ENCODE data around the gene IDH3B. TPM values are rescaled to one million over a fixed set of nuclear protein-coding genes. Genes with fewer than 3 reads are reported as not detected.
A peak's percentile ranks its signal among the peaks of the same experiment; 100 is the strongest.

IDH3B gene
- total and polyA plus RNA-seq, 8 donors, result 27.3 to 83.3 (median 34.8) TPM

DNA sequence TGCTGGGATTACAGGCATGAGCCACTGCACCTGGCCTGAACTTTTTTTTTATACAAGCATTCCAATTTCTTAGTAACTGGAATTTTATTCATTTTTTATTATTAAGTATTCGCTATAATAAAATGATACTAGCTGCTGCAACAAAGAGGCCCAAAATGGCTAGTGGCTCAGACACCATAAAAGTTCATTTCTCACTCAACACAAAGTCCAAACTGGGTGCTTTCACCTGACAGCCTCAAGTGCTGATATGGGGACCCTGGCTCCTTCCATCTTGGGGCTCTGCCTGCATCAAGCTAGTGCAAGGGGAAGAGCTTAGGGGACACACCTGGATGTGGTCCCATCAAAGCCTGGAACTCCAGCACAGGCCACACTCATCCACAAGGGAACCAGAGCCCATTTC is 23.8 kb downstream of the IDH3B start:
- Histone ChIP-seq H3K9me3 (no peaks in the 10 kb centered on the region), H3K27me3 (no peaks in the 10 kb centered on the region), H3K27ac (no peak overlapping the region), H3K4me1 (no peaks in the 10 kb centered on the region), H3K36me3 (no peaks in the 10 kb centered on the region), H3K4me3 (no peak overlapping the region)
- WGBS, 2 donors, result 43 to 59% methylated on average over 1 of the region's 1 CpG
- FAIRE-seq (no peak), ATAC-seq (no peak), DNase-seq (no peak)
- intact Hi-C loops (cut with DNase I), result loop anchor here in 1 of 3 donors (10.0 kb wide), 1 partner anchor 115 kb away; no protein-coding TSS in a partner anchor
- TF ChIP-seq, protein P1, sequence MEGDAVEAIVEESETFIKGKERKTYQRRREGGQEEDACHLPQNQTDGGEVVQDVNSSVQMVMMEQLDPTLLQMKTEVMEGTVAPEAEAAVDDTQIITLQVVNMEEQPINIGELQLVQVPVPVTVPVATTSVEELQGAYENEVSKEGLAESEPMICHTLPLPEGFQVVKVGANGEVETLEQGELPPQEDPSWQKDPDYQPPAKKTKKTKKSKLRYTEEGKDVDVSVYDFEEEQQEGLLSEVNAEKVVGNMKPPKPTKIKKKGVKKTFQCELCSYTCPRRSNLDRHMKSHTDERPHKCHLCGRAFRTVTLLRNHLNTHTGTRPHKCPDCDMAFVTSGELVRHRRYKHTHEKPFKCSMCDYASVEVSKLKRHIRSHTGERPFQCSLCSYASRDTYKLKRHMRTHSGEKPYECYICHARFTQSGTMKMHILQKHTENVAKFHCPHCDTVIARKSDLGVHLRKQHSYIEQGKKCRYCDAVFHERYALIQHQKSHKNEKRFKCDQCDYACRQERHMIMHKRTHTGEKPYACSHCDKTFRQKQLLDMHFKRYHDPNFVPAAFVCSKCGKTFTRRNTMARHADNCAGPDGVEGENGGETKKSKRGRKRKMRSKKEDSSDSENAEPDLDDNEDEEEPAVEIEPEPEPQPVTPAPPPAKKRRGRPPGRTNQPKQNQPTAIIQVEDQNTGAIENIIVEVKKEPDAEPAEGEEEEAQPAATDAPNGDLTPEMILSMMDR (IDR thresholded peaks at IDR 0.05), result no peak

DNA sequence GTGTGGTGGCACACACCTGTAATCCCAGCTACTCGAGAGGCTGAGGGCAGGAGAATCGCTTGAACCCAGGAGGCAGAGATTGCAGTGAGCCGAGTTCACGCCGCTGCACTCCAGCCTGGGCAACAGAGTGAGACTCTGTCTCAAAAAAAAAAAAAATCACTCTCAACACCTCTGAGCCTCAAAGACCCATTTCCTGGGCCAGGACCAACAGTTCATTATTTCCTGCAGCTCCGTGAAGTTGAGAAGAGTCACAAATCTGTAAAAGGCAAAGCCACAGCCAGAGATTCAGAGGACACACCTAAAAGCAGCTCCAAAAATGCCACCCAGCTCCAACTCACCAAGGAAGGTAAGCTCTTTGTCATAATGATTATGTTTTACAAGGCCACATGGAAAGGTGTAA is 26.8 kb downstream of the IDH3B start:
- Histone ChIP-seq H3K9me3 (no peaks in the 10 kb centered on the region), H3K36me3 (no peaks in the 10 kb centered on the region), H3K27me3 (no peaks in the 10 kb centered on the region), H3K27ac (no peak overlapping the region), H3K4me1 (peaks cover 0 to 2% (median 0%) of the 10 kb centered on the region in 3 donors), H3K4me3 (no peak overlapping the region)
- WGBS, 2 donors, result 81% methylated on average over 6 of the region's 6 CpGs
- intact Hi-C loops (cut with DNase I), result no loop called here
- ATAC-seq (no peak), FAIRE-seq (no peak), DNase-seq (no peak)
- TF ChIP-seq, protein P1 (IDR thresholded peaks at IDR 0.05), result no peak

DNA sequence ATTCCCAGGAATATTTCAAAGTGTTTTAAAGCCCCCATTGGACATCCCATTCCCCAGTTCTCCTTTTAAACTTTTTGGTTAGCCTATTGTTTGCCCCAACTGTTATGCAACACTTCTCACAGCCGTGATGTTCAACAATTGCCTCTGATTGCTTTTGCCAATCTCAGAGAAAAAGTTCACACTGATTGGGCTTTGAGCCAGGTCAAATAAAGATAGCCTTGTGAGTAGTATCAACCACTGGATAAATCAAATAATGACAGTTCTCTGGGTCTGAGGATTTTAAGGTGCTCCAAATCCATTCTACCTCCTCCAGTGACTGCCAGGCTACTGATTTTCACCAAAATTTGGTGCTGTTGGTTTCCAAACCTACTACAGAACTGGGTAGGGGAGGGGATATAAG is 30.6 kb downstream of the IDH3B start:
- no peak overlapping the region for H3K27ac ChIP-seq
- WGBS, 2 donors, result 2 to 9% methylated on average over 1 of the region's 1 CpG
- ATAC-seq (peak; percentile 55 to 84 (median 67)), DNase-seq (peak in 1 of 6 donors; percentile 16), FAIRE-seq (no peak)
- H3K4me3 ChIP-seq, result no peak overlapping the region
- TF ChIP-seq, protein P1 (IDR thresholded peaks at IDR 0.05), result no peak
- H3K4me1 ChIP-seq, result peaks cover 0 to 2% (median 0%) of the 10 kb centered on the region in 3 donors
- H3K9me3 ChIP-seq, result no peaks in the 10 kb centered on the region
- no peaks in the 10 kb centered on the region for H3K27me3 ChIP-seq
- H3K36me3 ChIP-seq, result no peaks in the 10 kb centered on the region
- intact Hi-C loops (cut with DNase I), result no loop called here

DNA sequence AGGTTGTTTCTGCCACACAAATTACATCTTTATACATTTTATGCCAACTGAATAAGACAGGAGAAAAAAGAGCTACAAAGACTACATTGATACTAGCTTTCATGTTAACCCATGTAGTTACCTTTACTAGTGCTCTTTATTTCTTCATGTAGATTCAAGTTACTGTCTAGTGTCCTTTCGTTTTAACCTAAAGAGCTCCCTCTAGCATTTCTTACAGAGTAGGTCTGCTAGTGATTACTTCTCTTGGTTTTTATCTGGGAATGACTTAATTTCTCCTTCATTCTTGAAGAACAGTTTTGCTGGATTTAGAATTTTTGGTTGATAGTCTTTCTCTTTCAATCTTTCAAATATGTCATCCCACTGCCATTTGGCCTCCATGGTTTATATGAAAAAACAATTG is 32.8 kb downstream of the IDH3B start:
- no peak for FAIRE-seq
- Histone ChIP-seq H3K4me1 (peaks cover 0 to 2% (median 0%) of the 10 kb centered on the region in 3 donors), H3K9me3 (no peaks in the 10 kb centered on the region), H3K27me3 (no peaks in the 10 kb centered on the region), H3K27ac (no peak overlapping the region), H3K36me3 (no peaks in the 10 kb centered on the region), H3K4me3 (no peak overlapping the region)
- no peak for DNase-seq
- no peak for ATAC-seq
- TF ChIP-seq, protein P1 (IDR thresholded peaks at IDR 0.05), result no peak
- 18 to 33% methylated on average over 1 of the region's 1 CpG for WGBS, 2 donors
- intact Hi-C loops (cut with DNase I), result no loop called here

DNA sequence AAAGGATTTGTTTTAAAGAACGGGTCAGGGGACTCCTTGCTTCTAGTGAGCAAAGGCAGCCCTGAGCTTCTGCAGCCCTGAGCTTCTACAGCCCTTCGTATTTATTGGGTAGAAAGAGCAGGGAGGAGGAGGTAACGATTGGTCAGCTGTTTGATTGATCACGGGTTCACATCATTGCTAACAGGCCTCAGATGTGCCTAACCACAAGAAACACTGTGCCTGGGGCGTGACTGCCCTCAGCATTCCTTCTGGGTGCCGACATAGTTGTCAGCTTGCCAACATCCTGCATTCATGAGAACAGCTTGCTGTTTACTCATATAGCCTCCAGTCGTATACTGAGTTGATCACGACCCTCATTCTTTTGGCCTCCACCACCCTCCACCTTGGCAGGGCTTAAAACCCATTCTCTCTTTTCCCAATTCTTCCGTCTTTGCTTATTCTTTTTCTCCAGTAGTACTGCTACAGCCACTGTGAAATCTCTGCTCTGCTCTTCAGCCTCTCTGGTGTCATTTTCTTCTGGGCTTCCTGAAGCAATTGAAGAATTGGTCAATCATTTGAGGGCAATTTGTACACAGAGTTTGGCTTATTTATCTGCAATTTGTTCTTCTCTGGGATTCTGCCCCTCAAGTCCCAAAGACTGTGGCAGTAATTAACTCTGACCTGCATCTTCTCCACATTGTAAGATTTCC is 37.0 kb downstream of the IDH3B start:
- WGBS, 2 donors, result 52 to 59% methylated on average over 9 of the region's 9 CpGs
- intact Hi-C loops (cut with DNase I), result no loop called here
- Histone ChIP-seq H3K4me1 (no peaks in the 10 kb centered on the region), H3K4me3 (no peak overlapping the region), H3K27me3 (no peaks in the 10 kb centered on the region), H3K36me3 (no peaks in the 10 kb centered on the region), H3K9me3 (no peaks in the 10 kb centered on the region), H3K27ac (no peak overlapping the region)
- no peak for ATAC-seq
- no peak for FAIRE-seq
- TF ChIP-seq, protein P1 (IDR thresholded peaks at IDR 0.05), result no peak
- DNase-seq, result no peak
